NCI-H510A (cell line): ENCODE data around the gene ZNF821.
"Not testable (repeated sequence)": the region's sequence is repeated elsewhere in the genome, so short reads cannot be mapped to it uniquely, and the experiment has no call there.

ENCODE experiments used
- DNase-seq: peaks from one replicate; lab custom pipeline; 2025; lab: John Stamatoyannopoulos, UW

The ZNF821 gene, protein sequence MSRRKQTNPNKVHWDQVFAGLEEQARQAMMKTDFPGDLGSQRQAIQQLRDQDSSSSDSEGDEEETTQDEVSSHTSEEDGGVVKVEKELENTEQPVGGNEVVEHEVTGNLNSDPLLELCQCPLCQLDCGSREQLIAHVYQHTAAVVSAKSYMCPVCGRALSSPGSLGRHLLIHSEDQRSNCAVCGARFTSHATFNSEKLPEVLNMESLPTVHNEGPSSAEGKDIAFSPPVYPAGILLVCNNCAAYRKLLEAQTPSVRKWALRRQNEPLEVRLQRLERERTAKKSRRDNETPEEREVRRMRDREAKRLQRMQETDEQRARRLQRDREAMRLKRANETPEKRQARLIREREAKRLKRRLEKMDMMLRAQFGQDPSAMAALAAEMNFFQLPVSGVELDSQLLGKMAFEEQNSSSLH

DNA sequence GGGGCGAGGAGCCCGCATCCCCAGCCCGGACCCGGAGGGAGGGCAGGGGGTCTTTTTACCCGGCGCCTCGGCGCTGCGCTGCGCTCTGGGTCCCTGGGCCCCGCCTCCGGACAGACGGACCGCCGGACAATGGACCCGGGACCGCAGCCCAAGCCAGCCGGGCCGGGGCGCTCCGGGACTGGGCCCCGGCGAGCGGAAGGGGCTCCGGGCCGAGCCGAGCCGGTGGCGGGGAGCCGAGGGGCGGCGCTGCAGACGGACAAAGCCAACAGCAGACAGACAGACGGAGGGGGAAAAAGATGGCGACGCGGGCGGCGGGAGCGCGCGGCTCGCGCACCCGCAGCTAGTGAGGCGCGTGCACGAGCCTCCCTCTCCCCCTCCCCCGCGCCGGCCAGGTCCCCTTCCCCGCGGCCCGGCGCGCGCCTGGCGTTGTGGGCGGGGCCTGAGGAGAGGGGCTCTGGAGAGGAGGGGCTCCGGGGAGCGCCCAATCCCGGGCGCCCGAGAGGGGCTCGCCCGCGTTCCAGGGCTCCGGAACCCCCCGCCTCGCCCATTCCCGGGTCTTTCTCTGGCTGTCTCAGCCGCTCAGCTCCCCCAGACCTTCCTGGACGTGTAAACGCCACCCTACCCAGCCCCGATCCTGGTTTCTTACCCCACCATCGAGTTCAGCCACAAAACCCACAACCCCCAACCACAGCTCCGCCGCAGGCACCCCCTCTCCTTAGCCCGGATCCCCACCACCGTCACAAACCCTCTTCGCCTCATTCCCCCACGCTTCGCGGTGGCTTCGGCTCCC, at the start of gene ZNF821:
Gene ZNF821, minus strand, starts transcription at position 334 of the 790 bp plus-strand sequence. CDS start 4,236 bp downstream, outside the sequence.
- DNase-seq = peak; percentile 75

DNA sequence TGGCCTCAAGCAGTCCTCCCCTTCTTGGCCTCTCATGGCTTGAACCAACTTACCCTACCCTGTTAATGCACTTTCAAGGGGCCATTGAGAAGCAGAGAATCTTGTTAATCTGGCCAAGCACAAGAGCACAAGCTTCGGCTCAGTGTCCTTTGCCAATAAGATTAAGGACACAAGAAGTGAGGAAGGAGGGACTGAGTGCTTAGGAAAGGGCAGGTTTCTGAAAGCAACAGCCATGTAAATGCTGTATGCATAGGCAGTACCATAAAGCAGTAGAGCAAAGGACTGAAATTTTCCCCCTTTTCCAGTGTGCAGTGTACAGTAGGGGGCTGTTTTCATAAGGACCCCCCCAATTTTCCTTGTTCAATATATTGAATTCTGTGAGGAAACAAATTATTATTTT, 49.0 kb upstream of the ZNF821 start:
- no peak for DNase-seq

DNA sequence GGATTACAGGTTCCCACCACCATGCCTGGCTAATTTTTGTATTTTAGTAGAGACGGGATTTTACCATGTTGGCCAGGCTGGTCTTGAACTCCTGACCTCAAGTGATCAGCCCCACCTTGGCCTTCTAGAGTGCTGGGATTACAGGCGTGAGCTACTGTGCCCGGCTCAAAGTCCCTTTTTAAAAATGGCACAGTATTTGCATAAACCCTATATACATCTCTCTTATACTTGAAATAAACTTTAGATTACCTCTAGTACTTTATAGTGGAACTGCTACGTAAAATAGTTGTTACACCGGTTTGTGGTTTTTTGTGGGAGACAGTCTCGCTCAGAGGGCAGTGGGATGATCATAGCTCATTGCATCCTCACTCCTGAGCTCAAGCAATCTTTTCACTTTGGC, 47.6 kb upstream of the ZNF821 start:
- no peak for DNase-seq

DNA sequence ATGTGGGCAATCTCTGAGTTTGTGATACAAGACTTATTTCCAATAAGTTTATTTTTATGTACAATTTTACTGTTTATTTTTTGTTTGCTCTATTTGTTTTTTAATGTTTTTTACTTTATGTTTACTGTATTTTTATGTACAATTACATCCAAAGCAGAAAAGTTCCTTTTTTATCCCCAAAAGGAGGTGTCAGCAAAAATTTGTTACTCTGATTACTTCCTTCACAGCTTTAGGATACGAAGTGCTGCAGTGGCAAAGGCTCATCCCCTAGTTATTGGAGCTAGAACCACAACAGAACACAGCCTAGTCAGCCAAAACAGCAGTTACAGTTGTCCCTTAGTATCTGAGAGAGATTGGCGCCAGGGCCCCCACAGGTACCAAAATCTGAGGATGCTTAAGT, 47.0 kb upstream of the ZNF821 start:
- no peak for DNase-seq

DNA sequence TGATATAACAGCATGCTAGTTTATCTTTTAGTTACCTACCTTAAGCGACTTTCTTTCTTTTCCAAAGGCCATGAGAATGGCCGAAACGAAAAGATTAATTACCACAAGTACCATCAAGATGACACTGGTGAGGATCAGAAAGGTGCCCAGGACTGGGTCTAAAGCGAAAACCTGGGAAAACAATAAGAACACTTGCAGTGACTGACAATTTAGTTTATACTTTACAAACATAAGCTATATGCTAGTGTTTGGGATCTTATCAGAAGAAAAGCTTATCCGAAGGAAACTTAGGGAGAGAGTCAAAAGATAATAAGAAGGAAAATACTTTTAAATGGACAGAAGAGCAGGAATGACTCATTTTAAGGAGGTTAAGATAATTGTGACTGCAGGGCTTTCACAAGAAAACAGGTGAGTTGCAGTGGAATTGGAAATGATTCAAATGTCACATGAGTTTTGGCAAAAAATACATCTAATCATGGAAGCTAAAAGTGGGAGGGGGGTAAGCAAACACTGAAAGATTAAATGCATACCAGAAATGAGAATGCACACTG, 46.1 kb upstream of the ZNF821 start:
- DNase-seq = no peak

DNA sequence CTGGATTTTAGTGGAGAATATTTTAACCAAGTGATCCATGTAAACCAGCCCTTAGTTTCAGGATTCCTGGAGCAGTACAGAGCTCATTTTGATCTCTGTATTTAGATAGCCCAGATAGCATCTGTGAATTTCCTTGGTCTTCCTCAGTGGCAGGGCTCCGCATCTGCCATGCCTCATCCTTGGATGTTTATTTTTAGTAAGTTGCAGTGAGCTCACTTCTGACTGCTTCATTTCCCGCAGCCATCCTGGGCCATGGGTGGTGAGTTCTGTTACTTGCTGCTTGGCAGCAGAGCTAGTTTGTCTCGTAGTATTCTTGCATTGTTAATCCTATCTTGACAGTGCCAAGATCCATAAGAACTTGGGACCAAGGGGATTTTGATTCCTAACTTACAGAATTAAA, 45.1 kb upstream of the ZNF821 start:
- DNase-seq = no peak

DNA sequence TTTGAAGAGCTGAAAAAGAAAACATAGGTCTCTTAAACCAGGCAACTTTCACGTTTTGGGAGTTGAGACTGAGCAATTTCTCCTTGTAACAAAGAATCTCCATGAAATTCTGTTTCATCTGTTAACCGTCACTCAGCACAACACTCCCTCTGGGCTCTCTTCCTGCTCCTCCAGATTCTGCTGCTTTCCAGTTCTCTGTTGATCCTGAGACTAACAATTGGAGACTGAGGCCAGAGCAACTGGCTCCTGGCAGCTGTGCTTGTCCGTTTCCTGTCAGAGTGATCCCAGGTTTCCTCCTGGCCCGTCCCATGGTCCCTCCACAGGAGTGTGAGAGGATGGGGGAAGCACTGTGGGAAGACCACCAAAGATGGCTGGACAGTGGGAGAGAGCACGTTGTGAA, 43.8 kb upstream of the ZNF821 start:
- no peak for DNase-seq

DNA sequence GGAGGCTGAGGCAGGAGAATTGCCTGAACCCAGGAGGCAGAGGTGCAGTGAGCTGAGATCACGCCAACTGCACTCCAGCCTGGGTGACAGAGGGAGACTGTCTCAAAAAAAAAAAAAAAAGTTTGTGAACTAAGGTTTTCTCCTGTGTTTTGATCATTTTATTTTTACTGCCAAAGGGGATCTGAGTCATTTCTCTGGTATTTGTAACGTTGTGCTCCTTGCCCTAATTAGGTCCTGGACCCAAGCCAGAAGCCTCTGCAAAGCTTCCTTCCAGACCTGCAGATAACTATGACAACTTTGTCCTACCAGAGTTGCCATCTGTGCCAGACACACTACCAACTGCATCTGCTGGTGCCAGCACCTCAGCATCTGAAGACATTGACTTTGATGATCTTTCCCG, 43.4 kb upstream of the ZNF821 start:
- no peak for DNase-seq

DNA sequence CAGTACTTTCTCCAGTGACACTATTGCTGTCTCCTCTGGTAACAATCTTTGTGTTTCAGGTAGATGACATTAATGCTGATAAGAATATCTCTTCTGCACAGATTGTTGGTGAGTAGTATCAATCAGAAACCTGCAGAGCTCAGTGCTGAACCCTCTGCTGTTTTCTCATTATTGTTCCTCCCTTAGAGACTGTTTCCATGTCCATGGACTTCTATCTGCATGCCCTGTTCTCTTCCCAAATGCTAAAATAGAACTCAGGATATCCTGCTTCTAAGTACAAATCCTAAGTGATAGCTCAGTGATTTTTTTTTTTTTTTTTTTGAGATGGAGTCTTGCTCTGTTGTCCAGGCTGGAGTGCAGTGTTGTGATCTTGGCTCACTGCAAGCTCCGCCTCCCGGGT, 40.7 kb upstream of the ZNF821 start:
- no peak for DNase-seq

DNA sequence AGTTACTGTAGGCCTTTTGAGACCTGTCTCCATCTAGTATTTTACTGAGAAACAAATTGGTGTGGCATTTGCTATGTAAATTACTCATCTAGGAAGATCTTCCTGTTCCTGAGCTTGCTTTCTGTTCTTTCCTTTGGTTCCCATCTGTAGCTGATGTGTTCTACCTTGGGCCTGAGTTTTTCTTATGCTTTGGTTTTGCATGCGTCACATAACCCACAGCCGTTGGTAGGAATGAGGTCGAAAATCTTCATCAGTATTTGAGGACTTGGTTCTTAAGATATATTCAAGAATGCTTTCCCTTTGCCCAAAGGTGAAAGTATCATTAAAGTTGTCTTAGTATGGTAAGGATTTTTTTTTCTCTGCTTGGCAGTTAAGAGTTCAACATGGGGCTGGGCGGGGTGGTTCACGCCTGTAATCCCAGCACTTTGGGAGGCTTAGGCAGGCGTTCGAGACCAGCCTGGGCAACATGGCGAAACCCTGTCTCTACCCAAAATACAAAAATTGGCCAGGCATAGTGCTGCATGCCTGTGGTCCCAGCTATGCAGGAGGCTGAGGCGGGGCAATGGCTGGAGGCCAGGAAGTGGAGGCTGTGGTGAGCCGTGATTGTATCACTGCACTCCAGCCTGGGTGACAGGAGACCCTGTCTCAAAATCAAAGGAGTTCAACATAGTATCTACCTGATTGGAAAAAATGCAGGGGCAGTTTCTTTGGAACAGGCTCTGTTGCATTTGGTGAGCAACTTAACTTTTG, 40.1 kb upstream of the ZNF821 start:
- DNase-seq = no peak

DNA sequence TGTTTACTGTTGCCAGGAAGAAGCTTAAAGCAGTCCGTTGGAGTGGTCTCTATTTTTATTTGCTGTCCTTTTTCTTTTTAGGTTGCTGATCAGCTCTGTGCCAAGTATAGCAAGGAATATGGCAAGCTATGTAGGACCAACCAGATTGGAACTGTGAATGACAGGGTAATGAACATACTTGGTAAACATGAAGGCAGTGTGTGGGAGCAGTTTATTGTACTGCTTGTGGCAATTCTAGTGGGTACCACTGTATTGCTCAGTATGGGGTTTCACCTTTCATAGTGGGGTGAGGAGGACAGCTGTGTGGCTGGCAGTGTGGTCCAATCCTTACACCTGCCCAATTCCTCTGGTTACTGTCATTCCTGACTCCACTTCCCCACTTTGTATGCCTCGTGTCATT, 36.7 kb upstream of the ZNF821 start:
- DNase-seq = no peak

DNA sequence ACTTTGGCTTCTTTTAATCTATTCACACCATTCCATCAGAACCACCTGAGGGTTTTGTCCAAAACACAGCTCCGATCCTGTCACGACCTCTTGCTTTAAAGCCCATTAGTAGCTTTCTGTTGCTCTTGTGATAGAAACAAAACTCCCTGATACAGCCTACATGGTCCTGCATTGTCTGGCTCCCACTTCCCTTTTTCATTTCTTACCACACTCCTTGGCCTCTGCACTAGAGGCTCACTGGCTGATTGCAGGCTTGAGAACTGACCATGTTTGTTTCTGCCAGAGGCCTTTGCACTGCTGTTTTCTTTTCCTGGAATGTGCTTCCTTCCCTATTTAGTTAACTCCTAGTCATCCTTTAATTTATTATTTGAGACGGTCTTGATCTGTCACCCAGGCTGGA, 35.1 kb upstream of the ZNF821 start:
- no peak for DNase-seq

DNA sequence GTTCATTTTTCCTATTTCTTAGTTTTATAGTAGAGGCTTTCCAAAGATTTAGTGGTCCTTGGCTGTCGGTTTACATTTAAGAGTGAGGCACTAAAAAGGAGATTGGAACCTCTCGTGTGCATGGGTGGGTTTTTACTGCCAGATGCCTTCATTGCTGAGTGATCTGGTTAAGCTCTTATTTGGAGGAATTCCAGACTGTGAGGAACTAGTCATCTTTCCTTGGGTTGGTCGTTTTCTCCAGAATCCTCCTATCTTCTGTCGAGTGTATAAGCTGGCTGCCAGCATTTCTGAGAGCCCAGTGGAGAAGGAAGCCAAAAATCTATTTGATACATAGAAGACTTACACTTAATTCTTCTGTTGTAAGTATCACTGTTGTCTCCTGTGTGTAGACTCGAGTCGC, 33.9 kb upstream of the ZNF821 start:
- DNase-seq = no peak

DNA sequence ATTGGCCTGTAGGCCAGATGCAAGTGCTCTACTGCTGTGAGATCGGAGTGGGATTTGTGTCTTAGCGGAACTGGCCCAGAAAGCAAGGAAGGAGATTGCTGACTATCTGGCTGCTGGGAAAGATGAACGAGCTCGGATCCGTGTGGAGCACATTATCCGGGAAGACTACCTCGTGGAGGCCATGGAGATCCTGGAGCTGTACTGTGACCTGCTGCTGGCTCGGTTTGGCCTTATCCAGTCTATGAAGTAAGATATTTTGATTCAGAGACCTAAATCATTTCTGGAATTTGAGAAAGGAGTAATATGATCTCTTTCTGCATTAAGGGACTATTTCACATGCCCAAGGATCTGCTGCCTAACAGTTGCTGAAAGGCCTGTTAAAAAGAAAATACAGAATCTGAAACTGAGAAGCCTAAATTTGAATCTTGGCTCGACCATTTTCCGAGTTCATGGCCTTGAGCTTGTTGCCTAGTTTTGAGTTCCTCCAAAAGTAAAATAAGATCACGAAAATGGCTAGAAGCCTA, 32.5 kb upstream of the ZNF821 start:
- DNase-seq = no peak

DNA sequence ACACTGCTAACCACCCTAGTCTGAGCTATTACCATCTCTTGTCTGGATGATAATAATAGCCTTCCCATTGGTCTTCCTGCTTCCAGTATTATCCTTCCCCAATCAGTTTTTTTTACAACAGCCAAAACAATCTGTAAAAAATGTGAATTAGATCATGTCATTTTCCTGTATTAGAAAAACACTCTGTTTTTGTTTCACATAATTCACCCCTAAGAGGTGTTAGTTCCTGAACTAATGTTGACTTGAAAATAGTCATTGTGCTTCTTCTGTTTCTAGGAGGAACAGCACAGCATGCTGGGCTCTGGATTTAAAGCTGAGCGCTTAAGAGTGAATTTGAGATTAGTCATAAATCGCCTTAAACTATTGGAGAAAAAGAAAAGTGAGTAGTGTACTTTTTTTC, 31.4 kb upstream of the ZNF821 start:
- DNase-seq = no peak

DNA sequence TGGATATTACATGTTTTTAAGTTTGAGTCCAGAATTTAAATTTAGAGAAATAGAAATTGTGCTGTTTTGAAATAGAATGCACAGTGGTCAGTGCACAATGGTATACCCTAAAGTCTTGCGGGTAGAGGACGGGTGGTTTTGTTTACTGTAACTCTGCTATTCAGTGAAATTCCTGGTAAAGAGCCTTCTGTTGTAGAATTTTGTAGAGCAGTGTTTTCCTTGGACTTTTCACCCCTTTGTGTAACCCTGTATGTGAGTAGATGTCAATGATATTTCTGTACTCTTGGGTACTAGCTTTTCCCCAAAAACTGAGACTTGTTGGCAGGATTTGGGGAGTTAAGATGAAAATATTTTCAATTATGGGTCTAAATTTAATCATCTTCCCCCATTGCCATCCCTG, 30.8 kb upstream of the ZNF821 start:
- no peak for DNase-seq

DNA sequence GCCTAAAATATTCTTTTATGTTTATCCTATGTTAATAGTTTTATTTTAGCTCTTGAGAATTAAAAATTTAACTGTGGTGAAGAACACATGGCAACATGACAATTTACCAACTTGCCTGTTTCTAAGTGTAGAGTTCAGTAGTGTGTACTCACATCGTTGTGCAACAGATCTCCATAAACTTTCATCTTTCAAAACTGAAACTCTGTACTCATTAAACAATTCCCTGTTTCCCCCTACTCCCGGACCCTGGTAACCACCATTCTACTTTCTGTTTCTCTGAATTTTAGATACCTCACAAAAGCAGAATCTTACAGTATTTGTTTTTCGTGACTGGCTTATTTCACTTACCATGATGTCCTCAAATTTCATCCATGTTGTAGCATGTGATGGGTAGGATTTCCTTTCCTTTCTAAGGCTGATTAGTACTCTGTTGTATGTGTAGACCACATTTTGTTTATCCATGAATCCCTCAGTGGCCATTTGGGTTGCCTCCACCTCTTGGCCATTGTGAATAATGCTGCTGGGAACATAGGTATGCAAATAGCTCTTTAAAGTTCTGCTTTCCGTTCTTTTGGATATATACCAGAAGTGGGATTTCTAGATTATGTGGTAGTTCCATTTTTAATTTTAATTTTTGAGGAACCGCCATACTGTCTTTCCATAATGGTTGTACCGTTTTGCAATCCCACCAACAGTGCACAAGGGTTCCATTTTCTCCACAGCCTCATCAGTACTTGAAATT, 28.7 kb upstream of the ZNF821 start:
- DNase-seq = no peak

DNA sequence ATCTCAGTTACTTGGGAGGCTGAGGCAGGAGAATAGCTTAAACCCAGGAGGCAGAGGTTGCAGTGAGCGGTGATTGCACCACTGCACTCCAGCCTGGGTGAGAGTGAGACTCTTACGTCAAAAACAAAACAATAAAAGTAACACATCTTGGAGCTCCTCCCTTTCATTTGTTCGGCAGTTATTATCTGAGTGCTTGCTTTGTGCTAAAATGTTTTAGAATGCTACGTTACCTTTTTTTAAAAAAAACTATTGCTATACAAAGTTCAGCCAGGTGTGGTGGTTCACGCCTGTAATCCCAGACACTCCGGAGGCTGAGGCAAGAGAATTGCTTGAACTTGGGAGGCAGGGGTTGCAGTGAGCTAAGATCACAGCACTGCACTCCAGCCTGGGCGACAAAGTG, 27.1 kb upstream of the ZNF821 start:
- no peak for DNase-seq

DNA sequence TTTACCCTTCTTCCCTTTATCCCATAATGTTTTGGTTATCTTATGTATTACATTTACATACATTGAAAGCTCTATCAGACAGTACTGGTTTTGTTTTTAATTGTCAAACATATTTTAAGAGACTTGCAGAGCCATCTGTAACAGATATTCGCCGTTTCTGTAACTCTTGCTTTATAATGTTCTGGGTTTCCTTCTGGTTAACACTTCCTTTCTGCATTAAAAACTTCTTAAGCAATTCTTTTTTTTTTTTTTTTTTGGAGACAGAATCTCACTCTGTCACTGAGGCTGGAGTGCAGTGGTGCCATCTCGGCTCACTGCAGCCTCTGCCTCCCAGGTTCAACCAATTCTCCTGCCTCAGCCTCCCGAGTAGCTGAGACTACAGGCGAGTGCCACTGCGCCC, 21.8 kb upstream of the ZNF821 start:
- not testable (repeated sequence) for DNase-seq

DNA sequence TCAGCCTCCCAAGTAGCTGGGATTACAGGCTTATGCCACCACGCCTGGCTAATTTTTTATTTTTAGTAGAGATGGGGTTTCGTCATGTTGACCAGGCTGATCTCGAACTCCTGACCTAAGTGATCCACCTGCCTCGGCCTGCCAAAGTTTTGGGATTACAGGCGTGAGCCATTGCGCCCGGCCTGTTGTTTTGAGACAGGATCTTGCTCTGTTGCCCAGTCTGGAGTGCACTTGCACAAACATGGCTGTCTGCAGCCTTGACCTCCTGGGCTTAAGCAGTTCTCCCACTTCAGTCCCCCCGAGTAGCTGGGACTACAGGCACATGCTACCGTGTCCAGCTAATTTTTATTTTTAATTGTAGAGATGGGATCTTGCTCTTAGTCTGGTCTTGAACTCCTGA, 20.3 kb upstream of the ZNF821 start:
- no peak for DNase-seq

DNA sequence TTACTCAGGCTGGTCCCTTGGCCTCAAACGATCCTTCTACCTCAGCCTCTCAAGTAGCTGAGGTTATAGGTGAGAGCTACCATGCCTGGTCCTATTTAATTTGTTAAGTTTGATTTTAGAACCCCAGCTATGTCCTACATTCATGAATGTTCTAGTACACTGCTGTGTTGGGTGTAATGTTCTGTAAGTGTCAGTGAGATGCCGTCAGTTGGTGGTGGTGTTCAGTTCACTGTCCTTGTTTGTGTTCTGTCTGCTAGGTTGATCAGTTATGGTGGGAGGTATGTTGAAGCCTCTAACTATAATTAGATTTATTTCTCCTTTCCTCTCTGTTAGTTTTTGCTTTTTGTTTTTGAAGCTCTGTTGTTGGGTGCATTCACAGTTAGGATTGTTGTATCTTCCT, 19.6 kb upstream of the ZNF821 start:
- no peak for DNase-seq
